Measurements from ENCODE around the gene SLC25A25.

Gene SLC25A25

GRCh38 chr9:128145536-128145935 is 77.5 kb downstream of the SLC25A25 start:
- DNase-seq: no peak

GRCh38 chr9:128145951-128146351 is 77.9 kb downstream of the SLC25A25 start:
- no peak for DNase-seq

GRCh38 chr9:128146591-128147120 is 78.6 kb downstream of the SLC25A25 start:
- DNase-seq: no peak

GRCh38 chr9:128148509-128149000 is 80.5 kb downstream of the SLC25A25 start:
- no peak for DNase-seq

GRCh38 chr9:128149001-128149701 is 81.1 kb downstream of the SLC25A25 start, which contains the start of gene LCN2:
Gene LCN2 (plus strand): TSS chr9:128149453. CDS start chr9:128149526, 73 bp downstream.
- no peak for DNase-seq

- DNase-seq: no peak
These were observed 82.0 kb downstream of the SLC25A25 start for GRCh38 chr9:128149951-128150593.

- DNase-seq: peak in 2 of 4 experiments; percentile 24 to 31
These were observed 82.7 kb downstream of the SLC25A25 start for GRCh38 chr9:128150594-128151308.

- no peak for DNase-seq
These were observed 83.5 kb downstream of the SLC25A25 start for GRCh38 chr9:128151309-128152132.

- DNase-seq: no peak
These were observed 84.4 kb downstream of the SLC25A25 start for GRCh38 chr9:128152133-128153059.

GRCh38 chr9:128153060-128153946 is 85.3 kb downstream of the SLC25A25 start:
- no peak for DNase-seq

GRCh38 chr9:128153947-128154695 is 86.1 kb downstream of the SLC25A25 start:
- DNase-seq: no peak

GRCh38 chr9:128155736-128156500 is 87.9 kb downstream of the SLC25A25 start:
- DNase-seq: no peak
